HFFc6 (cell line): ENCODE results near the gene MRPL22. TPM values are rescaled to one million over a fixed set of nuclear protein-coding genes. Genes with fewer than 3 reads are reported as not detected.

Experiments
- DNase-seq: peaks from one replicate; pipeline ENCODE4 v3.0.0-alpha.2; 2018
- H3K27ac Mint-ChIP-seq: 2 replicates; pipeline ENCODE4 v1.8.0; 2020; ENCODE audit warnings: mild to moderate bottlenecking, mixed read lengths
- H3K27me3 Mint-ChIP-seq: 2 replicates; pipeline ENCODE4 v1.8.0; 2021; ENCODE audit warnings: mild to moderate bottlenecking, moderate library complexity, mixed read lengths; ENCODE audit not compliant: insufficient read depth
- H3K36me3 Mint-ChIP-seq: 2 replicates; pipeline ENCODE4 v1.8.0; 2021; ENCODE audit warnings: low read depth, mixed read lengths
- H3K4me1 Mint-ChIP-seq: 2 replicates; pipeline ENCODE4 v1.8.0; 2020; ENCODE audit warnings: low read depth, mixed read lengths
- H3K4me3 Mint-ChIP-seq: 2 replicates; pipeline ENCODE4 v1.8.0; 2020; ENCODE audit warnings: mild to moderate bottlenecking, moderate library complexity, mixed read lengths
- H3K9me3 Mint-ChIP-seq: 2 replicates; pipeline ENCODE4 v1.8.0; 2020; ENCODE audit warnings: mild to moderate bottlenecking, mixed read lengths
- total RNA-seq, 6 experiments: library from RNA; stranded (reverse); fragmentation: NEBNext Ultra II Directional; extraction: Animal tissue kit (Norgen Biotek cat#: 25700); gene quantifications; 2 replicates in 1 of 6; 3 replicates in 5 of 6; pipeline ENCODE4 v1.2.3, GENCODE V29; 2021
- TF ChIP-seq, protein P1 (sequence below): fragments of 200-600 bp; sonication (generic); IDR thresholded peaks from 2 replicates; pipeline ENCODE4 v1.5.0; 2021; ENCODE audit warnings: antibody characterized with exemption, mild to moderate bottlenecking

The MRPL22 gene
- total RNA-seq, 6 experiments from 2014 or later = 44.1 to 60.9 (median 57.7) TPM

GRCh38 chr5:154916874-154917273, 24.0 kb upstream of the MRPL22 start:
- no peaks in the 10 kb centered on the region for H3K9me3 Mint-ChIP-seq
- TF ChIP-seq, protein P1, sequence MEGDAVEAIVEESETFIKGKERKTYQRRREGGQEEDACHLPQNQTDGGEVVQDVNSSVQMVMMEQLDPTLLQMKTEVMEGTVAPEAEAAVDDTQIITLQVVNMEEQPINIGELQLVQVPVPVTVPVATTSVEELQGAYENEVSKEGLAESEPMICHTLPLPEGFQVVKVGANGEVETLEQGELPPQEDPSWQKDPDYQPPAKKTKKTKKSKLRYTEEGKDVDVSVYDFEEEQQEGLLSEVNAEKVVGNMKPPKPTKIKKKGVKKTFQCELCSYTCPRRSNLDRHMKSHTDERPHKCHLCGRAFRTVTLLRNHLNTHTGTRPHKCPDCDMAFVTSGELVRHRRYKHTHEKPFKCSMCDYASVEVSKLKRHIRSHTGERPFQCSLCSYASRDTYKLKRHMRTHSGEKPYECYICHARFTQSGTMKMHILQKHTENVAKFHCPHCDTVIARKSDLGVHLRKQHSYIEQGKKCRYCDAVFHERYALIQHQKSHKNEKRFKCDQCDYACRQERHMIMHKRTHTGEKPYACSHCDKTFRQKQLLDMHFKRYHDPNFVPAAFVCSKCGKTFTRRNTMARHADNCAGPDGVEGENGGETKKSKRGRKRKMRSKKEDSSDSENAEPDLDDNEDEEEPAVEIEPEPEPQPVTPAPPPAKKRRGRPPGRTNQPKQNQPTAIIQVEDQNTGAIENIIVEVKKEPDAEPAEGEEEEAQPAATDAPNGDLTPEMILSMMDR = no peak
- no peak for DNase-seq
- H3K4me3 Mint-ChIP-seq = no peak overlapping the region
- H3K4me1 Mint-ChIP-seq = peaks cover 5% of the 10 kb centered on the region; the same call in 1 of the 2 replicates
- H3K27me3 Mint-ChIP-seq = no peaks in the 10 kb centered on the region
- H3K27ac Mint-ChIP-seq = no peak overlapping the region
- peaks cover 9% of the 10 kb centered on the region; the same call in 1 of the 2 replicates for H3K36me3 Mint-ChIP-seq

DNA sequence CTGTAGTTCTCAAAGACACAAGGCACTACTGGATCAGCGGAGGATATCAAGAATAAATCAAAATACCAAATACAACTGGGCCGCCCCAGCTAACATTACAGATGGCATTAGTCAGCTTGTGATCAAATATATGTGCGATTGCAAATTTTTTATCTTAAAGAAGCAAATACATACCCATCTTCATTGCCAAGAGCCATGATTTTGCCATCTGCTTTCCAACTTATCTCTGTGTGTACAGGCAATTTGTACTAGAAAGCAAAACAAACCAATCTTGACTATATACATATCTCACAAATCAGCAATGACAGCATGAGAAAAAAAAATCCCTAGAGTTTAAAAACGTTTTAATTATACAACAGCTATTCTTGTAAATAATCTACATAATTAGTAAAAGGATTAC, 23.1 kb upstream of the MRPL22 start:
- Mint-ChIP-seq H3K4me1 (peaks cover 5% of the 10 kb centered on the region; the same call in 1 of the 2 replicates), H3K9me3 (no peaks in the 10 kb centered on the region), H3K4me3 (no peak overlapping the region), H3K27ac (no peak overlapping the region), H3K36me3 (0 out of 2 replicates have a peak, but pooled peaks cover 2% of the 10 kb centered on the region), H3K27me3 (no peaks in the 10 kb centered on the region)
- no peak for DNase-seq
- TF ChIP-seq, protein P1 = no peak

- Mint-ChIP-seq H3K27ac (no peak overlapping the region), H3K9me3 (no peaks in the 10 kb centered on the region), H3K4me1 (peaks cover 5% of the 10 kb centered on the region; the same call in 1 of the 2 replicates), H3K36me3 (peaks cover 12% of the 10 kb centered on the region; the same call in 1 of the 2 replicates), H3K27me3 (no peaks in the 10 kb centered on the region), H3K4me3 (no peak overlapping the region)
- TF ChIP-seq, protein P1 = no peak
- DNase-seq = no peak
Observed at GRCh38 chr5:154923441-154924430, 17.1 kb upstream of the MRPL22 start.

- Mint-ChIP-seq H3K4me1 (peaks cover 17% of the 10 kb centered on the region), H3K27me3 (no peaks in the 10 kb centered on the region), H3K36me3 (peaks cover 26% of the 10 kb centered on the region), H3K9me3 (no peaks in the 10 kb centered on the region), H3K27ac (no peak overlapping the region), H3K4me3 (no peak overlapping the region)
- TF ChIP-seq, protein P1 = no peak
- no peak for DNase-seq
Observed at GRCh38 chr5:154933537-154933936, 7.3 kb upstream of the MRPL22 start.

GRCh38 chr5:154934881-154935280, 6.0 kb upstream of the MRPL22 start:
- Mint-ChIP-seq H3K27ac (no peak overlapping the region), H3K27me3 (no peaks in the 10 kb centered on the region), H3K4me1 (peaks cover 26% of the 10 kb centered on the region), H3K9me3 (no peaks in the 10 kb centered on the region), H3K4me3 (no peak overlapping the region), H3K36me3 (peaks cover 24% of the 10 kb centered on the region)
- DNase-seq = no peak
- TF ChIP-seq, protein P1 = no peak
